Nephron (organoid): ENCODE data around the gene AP2A2.

Source experiments
- H3K27ac Mint-ChIP-seq, 3 experiments: 2 replicates each; pipeline ENCODE4 v1.8.0; 2020; ENCODE audit warnings: mixed read lengths in 3 of 3, mild to moderate bottlenecking in 2 of 3, moderate library complexity in 1 of 3
- H3K27me3 Mint-ChIP-seq: 2 replicates; pipeline ENCODE4 v1.8.0; 2021; ENCODE audit warnings: low read depth, mild to moderate bottlenecking, moderate library complexity, mixed read lengths
- H3K36me3 Mint-ChIP-seq: 2 replicates; pipeline ENCODE4 v1.8.0; 2020; ENCODE audit warnings: low read depth, mixed read lengths
- H3K4me1 Mint-ChIP-seq: 2 replicates; pipeline ENCODE4 v1.8.0; 2020; ENCODE audit warnings: mixed read lengths
- H3K4me3 Mint-ChIP-seq, 3 experiments: 2 replicates each; pipeline ENCODE4 v1.8.0; 2020; ENCODE audit warnings: mild to moderate bottlenecking in 3 of 3, mixed read lengths in 3 of 3, moderate library complexity in 2 of 3
- H3K9me3 Mint-ChIP-seq: 2 replicates; pipeline ENCODE4 v1.8.0; 2020; ENCODE audit warnings: mixed read lengths
- CTCF ChIP-seq, 3 experiments: fragments of 200-600 bp; sonication (generic); IDR thresholded peaks; one replicate each; pipeline ENCODE4 v1.5.0; 2021; ENCODE audit warnings: antibody characterized with exemption in 3 of 3; ENCODE audit not compliant: unreplicated experiment in 3 of 3

The AP2A2 gene

GRCh38 chr11:995044-995751, 69.5 kb downstream of the AP2A2 start:
- Mint-ChIP-seq H3K4me3 (no peak overlapping the region), H3K9me3 (no peaks in the 10 kb centered on the region), H3K27ac (peak overlapping the region; percentile 88 to 96 (median 92)), H3K27me3 (no peaks in the 10 kb centered on the region), H3K36me3 (peaks cover 31% of the 10 kb centered on the region), H3K4me1 (peaks cover 19% of the 10 kb centered on the region)
- no peak for TF ChIP-seq CTCF (IDR thresholded peaks at IDR 0.05; ENCODE audit: unreplicated experiment in 3 of 3)

GRCh38 chr11:995752-996420, 70.2 kb downstream of the AP2A2 start:
- H3K9me3 Mint-ChIP-seq: no peaks in the 10 kb centered on the region

DNA sequence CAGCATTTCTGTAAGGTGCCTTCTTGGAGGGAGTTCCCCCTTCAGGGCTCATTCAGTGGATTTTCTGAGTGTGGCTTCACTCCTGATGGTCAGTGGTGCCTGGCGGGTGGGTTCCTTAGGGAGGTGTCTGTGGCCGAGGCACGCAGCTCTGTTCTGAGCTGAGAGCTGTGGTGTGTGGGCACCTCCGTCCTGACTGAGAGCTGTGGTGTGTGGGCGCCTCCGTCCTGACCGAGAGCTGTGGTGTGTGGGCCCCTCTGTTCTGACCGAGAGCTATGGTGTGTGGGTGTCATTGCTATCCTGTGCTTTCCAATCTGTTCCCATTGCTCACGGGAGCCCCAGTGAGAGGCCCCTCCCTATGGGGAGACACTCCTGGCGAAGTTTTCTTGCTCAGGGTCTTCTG, 71.0 kb downstream of the AP2A2 start:
- no peaks in the 10 kb centered on the region for H3K27me3 Mint-ChIP-seq
- no peak overlapping the region for H3K4me3 Mint-ChIP-seq
- H3K36me3 Mint-ChIP-seq: peaks cover 39% of the 10 kb centered on the region
- peak overlapping the region; percentile 88 to 96 (median 92) for H3K27ac Mint-ChIP-seq
- TF ChIP-seq CTCF (IDR thresholded peaks at IDR 0.05; ENCODE audit: unreplicated experiment in 3 of 3): no peak
- H3K9me3 Mint-ChIP-seq: no peaks in the 10 kb centered on the region
- H3K4me1 Mint-ChIP-seq: peaks cover 32% of the 10 kb centered on the region

More at GRCh38 chr11:995752-996420, 70.2 kb downstream of the AP2A2 start:
- Mint-ChIP-seq H3K27me3 (no peaks in the 10 kb centered on the region), H3K36me3 (peaks cover 34% of the 10 kb centered on the region), H3K4me3 (peak overlapping the region in 2 of 3 experiments; percentile 8 to 42), H3K4me1 (peaks cover 24% of the 10 kb centered on the region), H3K27ac (peak overlapping the region; percentile 88 to 96 (median 92))
- no peak for TF ChIP-seq CTCF (IDR thresholded peaks at IDR 0.05; ENCODE audit: unreplicated experiment in 3 of 3)

DNA sequence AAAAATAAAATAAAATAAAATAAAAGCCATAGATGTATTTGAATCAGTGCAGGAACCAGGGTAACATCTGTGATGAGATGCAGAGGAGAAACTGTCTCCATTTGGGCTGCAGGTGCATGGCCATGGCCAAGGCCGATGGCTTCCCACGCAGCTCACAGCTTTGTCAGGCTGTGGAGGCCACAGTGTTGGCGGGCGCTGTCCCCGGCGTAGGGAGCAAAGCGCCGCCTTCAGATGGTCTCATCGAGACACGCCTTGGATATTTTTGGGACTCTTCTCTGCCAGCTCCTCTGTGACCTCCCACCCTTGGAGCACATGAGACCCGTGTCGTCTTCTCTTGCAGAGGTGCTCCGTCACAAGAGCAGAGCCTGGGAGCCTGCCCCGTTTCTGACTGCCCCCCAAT, 72.2 kb downstream of the AP2A2 start:
- H3K27me3 Mint-ChIP-seq: no peaks in the 10 kb centered on the region
- H3K4me3 Mint-ChIP-seq: no peak overlapping the region
- no peak overlapping the region for H3K27ac Mint-ChIP-seq
- H3K9me3 Mint-ChIP-seq: no peaks in the 10 kb centered on the region
- peaks cover 36% of the 10 kb centered on the region for H3K4me1 Mint-ChIP-seq
- H3K36me3 Mint-ChIP-seq: peaks cover 42% of the 10 kb centered on the region
- no peak for TF ChIP-seq CTCF (IDR thresholded peaks at IDR 0.05; ENCODE audit: unreplicated experiment in 3 of 3)

- Mint-ChIP-seq H3K9me3 (no peaks in the 10 kb centered on the region), H3K4me1 (peaks cover 36% of the 10 kb centered on the region), H3K27ac (no peak overlapping the region), H3K4me3 (no peak overlapping the region), H3K27me3 (no peaks in the 10 kb centered on the region), H3K36me3 (peaks cover 44% of the 10 kb centered on the region)
- TF ChIP-seq CTCF (IDR thresholded peaks at IDR 0.05; ENCODE audit: unreplicated experiment in 3 of 3): no peak
Measured at GRCh38 chr11:999009-999408, 73.3 kb downstream of the AP2A2 start.
